HG03064 (cell line): ENCODE data around the gene PCDHA13.
"Not testable (repeated sequence)": the region's sequence is repeated elsewhere in the genome, so short reads cannot be mapped to it uniquely, and the experiment has no call there.

Experiments used
- ATAC-seq: cut with Tn5 transposase; IDR thresholded peaks from one replicate; pipeline ENCODE4 v1.9.1; 2021; ENCODE audit warnings: low read depth; ENCODE audit not compliant: unreplicated experiment

PCDHA13 gene

GRCh38 chr5:140869555-140869886 is 12.4 kb upstream of the PCDHA13 start:
- ATAC-seq: no peak

DNA sequence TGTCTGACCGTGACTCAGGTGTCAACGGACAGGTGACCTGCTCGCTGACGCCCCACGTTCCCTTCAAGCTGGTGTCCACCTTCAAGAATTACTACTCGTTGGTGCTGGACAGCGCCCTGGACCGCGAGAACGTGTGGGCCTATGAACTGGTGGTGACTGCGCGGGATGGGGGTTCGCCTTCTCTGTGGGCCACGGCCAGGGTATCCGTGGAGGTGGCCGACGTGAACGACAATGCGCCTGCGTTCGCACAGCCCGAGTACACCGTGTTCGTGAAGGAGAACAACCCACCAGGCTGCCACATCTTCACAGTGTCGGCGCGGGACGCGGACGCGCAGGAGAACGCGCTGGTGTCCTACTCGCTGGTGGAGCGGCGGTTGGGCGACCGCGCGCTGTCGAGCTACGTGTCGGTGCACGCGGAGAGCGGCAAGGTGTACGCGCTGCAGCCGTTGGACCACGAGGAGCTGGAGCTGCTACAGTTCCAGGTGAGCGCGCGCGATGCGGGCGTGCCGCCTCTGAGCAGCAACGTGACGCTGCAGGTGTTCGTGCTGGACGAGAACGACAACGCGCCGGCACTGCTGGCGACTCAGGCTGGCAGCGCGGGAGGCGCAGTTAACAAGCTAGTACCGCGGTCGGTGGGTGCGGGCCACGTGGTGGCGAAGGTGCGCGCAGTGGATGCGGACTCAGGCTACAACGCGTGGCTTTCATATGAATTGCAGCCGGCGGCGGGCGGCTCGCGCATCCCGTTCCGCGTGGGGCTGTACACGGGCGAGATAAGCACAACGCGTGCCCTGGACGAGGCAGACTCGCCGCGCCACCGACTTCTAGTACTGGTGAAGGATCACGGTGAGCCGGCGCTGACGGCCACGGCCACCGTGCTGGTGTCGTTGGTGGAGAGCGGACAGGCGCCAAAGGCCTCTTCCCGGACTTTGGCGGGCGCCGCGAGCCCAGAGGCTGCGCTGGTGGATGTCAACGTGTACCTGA is 11.4 kb upstream of the PCDHA13 start:
- no peak for ATAC-seq

DNA sequence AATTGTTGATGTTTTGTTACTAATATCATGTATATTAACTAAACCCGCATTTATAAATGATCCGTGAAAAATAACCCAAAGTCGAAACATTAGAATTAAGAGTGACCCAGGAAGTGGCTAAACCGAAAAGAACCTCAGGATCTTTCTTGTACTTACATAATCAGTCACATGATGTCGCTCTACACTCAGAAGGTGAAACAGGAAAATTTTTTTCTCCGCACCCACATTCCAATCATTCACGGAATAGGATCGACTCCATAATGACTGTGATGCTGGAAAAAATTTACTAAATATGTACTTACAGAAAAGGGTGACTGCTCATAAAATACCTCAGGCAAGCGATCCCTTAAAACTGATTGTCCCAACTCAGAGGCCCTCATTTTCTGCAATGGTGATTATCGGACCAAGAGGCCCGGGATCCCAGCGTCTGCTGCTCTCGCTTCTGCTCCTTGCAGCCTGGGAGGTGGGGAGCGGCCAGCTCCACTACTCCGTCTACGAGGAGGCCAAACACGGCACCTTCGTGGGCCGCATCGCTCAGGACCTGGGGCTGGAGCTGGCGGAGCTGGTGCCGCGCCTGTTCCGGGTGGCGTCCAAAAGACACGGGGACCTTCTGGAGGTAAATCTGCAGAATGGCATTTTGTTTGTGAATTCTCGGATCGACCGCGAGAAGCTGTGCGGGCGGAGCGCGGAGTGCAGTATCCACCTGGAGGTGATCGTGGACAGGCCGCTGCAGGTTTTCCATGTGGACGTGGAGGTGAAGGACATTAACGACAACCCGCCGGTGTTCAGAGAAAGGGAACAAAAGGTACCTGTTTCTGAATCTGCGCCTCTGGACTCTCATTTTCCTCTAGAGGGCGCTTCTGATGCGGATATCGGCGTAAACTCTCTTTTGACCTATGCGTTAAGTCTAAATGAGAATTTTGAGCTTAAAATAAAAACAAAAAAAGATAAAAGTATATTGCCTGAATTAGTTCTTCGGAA is 6.5 kb upstream of the PCDHA13 start, which contains the start of gene PCDHA12:
Gene PCDHA12 (plus strand): TSS at position 224 of the 981 bp plus-strand sequence. CDS start 165 bp downstream, at position 389.
- ATAC-seq: no peak

DNA sequence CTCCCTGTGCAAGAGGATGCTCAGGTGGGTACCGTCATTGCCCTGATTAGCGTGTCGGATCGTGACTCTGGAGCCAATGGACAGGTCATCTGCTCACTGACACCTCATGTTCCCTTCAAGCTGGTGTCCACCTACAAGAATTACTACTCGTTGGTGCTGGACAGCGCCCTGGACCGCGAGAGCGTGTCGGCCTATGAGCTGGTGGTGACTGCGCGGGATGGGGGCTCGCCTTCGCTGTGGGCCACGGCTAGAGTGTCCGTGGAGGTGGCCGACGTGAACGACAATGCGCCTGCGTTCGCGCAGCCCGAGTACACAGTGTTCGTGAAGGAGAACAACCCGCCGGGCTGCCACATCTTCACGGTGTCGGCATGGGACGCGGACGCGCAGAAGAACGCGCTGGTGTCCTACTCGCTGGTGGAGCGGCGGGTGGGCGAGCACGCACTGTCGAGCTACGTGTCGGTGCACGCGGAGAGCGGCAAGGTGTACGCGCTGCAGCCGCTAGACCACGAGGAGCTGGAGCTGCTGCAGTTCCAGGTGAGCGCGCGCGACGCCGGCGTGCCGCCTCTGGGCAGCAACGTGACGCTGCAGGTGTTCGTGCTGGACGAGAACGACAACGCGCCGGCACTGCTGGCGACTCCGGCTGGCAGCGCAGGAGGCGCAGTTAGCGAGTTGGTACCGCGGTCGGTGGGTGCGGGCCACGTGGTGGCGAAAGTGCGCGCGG is 5.2 kb upstream of the PCDHA13 start:
- not testable (repeated sequence) for ATAC-seq

GRCh38 chr5:140877262-140877581 is 4.7 kb upstream of the PCDHA13 start:
- ATAC-seq: no peak

GRCh38 chr5:140882591-140882899 is 621 bp downstream of the PCDHA13 start:
- no peak for ATAC-seq

GRCh38 chr5:140883373-140883772 is 1.4 kb downstream of the PCDHA13 start:
- ATAC-seq: no peak

- no peak for ATAC-seq
Measured at GRCh38 chr5:140883927-140884697, 2.2 kb downstream of the PCDHA13 start.

DNA sequence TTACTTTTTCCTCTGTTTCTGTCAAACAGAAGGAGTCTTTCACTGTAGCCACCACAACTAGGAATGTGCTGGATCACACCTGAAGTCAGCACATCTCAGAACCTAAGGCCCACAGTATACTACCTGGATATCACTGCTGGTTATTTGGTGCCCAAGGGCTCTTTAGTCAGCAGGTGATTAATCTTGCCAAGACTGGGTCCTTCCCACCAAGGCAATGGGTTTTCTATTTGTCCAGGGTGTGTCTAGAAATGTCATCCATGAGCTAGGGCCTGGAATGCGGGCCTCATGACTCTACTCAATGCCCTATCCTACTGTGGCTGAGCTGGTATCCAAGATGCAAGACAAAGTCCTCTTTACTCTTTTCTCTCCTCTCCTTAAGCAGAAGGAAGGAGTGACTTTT is 34.4 kb downstream of the PCDHA13 start:
- ATAC-seq: no peak

- ATAC-seq: no peak
Measured at GRCh38 chr5:140923601-140924000, 41.7 kb downstream of the PCDHA13 start.

- no peak for ATAC-seq
Measured at GRCh38 chr5:140925806-140926442, 44.0 kb downstream of the PCDHA13 start, which contains the start of gene PCDHAC1. Gene PCDHAC1 (plus strand): TSS chr5:140926299. CDS start chr5:140926893, 594 bp downstream.

- no peak for ATAC-seq
Measured at GRCh38 chr5:140926443-140927227, 44.7 kb downstream of the PCDHA13 start.

- ATAC-seq: no peak
Measured at GRCh38 chr5:140927228-140927573, 45.3 kb downstream of the PCDHA13 start.
